GM15510 (cell line): Measurements from ENCODE around the gene LTBP2.

ENCODE experiments used
- POLR2A ChIP-seq: IDR thresholded peaks from 3 replicates; pipeline ENCODE4 v1.6.1; 2011; ENCODE audit warnings: borderline replicate concordance; ENCODE audit not compliant: insufficient read length; ENCODE audit errors: extremely low read depth

The LTBP2 gene

DNA sequence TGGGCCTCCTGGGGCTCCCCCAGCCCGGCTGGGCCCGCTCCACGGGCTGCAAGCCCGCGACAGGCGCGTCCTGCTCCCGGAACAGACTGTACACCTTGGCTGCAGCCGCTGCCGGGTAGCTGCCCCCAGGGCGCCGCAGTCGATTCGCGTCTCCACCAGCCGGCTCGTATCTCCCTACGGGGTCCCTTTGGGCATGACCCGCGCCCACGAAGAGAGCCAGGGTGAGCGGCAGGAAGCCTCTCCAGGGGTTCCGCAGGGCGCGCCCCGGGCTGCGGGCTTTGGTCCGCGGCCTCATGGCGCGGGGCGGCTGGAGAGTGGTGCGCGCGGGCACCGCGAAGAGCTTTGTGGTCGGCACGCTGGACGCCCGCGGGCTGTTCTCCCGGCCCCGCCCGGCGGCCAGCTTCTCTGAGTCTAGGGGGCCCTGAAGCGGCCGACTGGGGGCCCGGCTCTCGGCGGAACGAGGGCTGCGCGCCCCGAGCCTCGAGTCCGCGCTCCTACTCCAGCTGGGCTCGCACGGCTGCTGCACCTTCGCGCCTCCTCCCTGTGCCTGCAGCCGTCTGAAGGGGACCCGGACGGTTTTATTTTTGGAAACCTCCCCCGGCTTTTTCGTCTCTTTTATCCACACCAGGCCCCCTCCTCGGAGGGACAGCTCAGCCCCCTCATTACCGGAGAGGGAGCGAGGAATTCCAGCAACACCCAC lies at the start of gene LTBP2:
TSS of gene LTBP2 (minus strand) at position 588 of the 700 bp plus-strand sequence. CDS start at position 295, 293 bp downstream.
- no peak for TF ChIP-seq POLR2A

GRCh38 chr14:74660863-74661262 lies 48.8 kb upstream of the LTBP2 start:
- TF ChIP-seq POLR2A = no peak

GRCh38 chr14:74660167-74660566 lies 48.1 kb upstream of the LTBP2 start:
- no peak for TF ChIP-seq POLR2A

GRCh38 chr14:74658535-74659131 lies 46.6 kb upstream of the LTBP2 start:
- no peak for TF ChIP-seq POLR2A

- TF ChIP-seq POLR2A = no peak
Measured at GRCh38 chr14:74656964-74657363, 44.9 kb upstream of the LTBP2 start.

- no peak for TF ChIP-seq POLR2A
Measured at GRCh38 chr14:74655599-74656395, 43.8 kb upstream of the LTBP2 start.

DNA sequence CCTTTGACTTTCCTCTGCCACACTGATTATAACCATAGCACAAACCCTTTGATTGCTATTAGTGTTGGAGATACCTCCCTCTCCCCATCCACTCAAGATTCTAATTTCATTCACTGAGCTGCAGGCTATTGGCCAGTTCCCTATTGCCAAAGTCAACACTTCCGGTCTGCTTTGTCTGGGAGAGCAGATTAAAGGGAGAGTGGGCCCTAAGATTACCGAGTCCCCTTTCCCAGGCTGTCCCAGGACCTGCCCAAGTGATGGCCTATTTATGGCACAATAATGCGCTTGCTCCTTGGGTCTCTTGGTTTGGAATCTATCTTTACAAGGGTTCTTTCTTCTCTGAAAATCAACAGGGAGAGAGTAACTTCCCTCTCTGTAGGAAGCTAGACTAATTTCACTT lies 42.9 kb upstream of the LTBP2 start:
- TF ChIP-seq POLR2A = no peak

DNA sequence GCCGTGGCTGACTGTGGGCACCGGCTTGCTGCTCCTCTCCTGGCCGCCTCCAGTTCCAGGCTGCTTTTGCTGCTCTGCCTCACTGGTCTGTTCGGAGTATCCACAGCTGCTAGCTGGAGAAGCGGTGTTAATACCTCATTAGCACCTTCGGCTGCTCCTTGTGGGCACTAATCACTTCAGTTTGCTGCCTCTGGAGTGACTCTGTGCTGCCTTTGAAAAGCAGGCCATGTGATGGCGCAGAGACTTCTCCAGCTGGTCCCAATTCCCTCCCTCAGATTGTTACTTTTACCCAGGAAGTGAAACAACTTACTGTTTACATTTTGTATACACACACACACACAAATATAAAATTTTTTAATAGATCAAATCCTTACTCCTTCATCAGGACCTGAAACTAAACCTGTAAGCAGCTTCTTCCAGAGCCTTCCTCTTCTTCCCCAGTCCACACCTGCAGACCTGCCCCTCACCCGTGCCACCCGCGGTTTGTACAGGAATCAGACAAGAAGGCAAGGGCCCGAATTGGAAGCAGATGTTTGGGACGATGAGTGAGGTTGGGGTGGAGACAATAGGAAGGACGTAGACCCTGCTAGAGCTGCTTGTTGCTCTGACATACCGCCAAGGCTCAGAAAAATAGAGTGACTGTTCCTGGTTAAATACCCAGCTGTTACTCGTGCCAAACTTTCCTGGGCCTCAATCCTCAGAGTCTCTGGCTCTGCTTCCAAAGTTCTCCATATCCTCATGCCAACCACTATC lies 41.5 kb upstream of the LTBP2 start:
- no peak for TF ChIP-seq POLR2A

- no peak for TF ChIP-seq POLR2A
Measured at GRCh38 chr14:74652541-74652940, 40.5 kb upstream of the LTBP2 start.

- no peak for TF ChIP-seq POLR2A
Measured at GRCh38 chr14:74650927-74651686, 39.1 kb upstream of the LTBP2 start.

DNA sequence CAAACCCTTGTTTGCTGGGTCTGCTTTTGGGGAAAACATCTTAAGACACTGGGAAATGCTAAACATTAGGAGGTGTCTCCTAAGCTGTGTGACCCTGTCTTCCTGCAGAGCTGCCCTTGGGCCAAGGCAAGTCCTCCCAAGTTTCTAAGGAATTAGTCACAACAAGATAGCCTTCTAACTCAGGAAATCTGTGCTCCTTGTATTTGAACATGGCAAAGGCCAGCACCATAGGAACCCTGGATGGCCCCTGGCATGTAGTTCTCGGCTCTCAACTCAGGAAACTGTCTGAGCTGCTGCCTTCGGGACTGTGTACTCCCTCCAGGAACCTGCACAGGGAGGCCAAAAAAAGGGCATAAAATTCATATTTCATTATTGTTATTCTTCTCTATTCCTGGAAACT lies 37.6 kb upstream of the LTBP2 start:
- TF ChIP-seq POLR2A = no peak

DNA sequence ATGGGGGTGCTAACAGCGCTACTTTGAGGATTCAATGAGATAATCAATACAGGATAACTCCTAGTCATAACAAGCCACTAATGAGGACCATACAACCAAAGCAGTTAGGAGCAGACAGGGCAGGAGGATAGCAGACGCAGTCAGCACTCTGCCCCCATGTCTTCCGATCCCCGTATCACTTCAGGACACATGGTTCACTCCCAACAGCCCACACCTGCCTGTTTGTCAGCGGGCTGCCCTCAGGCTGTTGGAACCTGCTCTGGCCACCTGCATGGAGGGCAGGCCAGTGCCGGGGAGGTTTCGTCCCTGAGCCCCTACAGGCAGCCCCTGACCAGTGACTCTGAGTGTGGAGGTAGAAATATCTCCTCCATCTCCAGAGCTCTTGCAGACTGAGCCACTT lies 37.1 kb upstream of the LTBP2 start:
- no peak for TF ChIP-seq POLR2A

DNA sequence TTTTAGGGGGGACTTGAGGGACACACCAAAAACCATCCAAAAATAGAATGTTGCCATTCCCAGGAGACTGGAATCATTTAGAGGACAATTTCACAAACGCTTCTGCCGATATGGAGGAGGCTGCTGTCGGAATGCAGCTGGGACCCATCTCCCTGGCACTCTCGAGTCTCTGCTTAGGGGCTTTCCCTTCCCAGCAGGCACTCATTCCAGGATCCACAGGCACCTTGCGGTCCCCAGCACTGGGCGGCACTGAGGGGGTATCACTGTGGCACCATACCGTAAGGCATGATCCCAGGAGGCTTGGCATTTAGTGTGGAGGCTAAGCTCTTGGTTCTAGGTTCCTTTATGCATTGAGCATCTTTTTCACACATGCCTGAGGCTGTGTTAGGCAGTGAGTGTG lies 36.6 kb upstream of the LTBP2 start:
- no peak for TF ChIP-seq POLR2A
